ENCODE results near the gene SELENOS. TPM values are rescaled to one million over a fixed set of nuclear protein-coding genes. Genes with fewer than 3 reads are reported as not detected.

SELENOS gene
- total RNA-seq, 3 donors from 2014 or later: 78.7 to 118 (median 115) TPM

- ATAC-seq: no peak
These were observed 31.5 kb upstream of the SELENOS start for GRCh38 chr15:101308604-101309435.

GRCh38 chr15:101307897-101308603 lies 30.8 kb upstream of the SELENOS start:
- H3K9me3 ChIP-seq: no peaks in the 10 kb centered on the region
- DNase-seq (no peak), ATAC-seq (no peak)
- H3K4me3 ChIP-seq: no peak overlapping the region
- TF ChIP-seq CTCF (IDR thresholded peaks at IDR 0.05): no peak
- no peaks in the 10 kb centered on the region for H3K4me1 ChIP-seq (ENCODE audit: low read depth)
- intact Hi-C loops (cut with DNase I, micrococcal nuclease): no loop called here
- H3K36me3 ChIP-seq (ENCODE audit: low read depth): no peaks in the 10 kb centered on the region

More at GRCh38 chr15:101308604-101309435, 31.5 kb upstream of the SELENOS start:
- Histone ChIP-seq H3K4me3 (no peak overlapping the region), H3K9me3 (no peaks in the 10 kb centered on the region), H3K36me3 (ENCODE audit: low read depth) (no peaks in the 10 kb centered on the region), H3K4me1 (ENCODE audit: low read depth) (no peaks in the 10 kb centered on the region)
- no peak for TF ChIP-seq CTCF (IDR thresholded peaks at IDR 0.05)
- intact Hi-C loops (cut with DNase I, micrococcal nuclease): no loop called here
- no peak for DNase-seq

- H3K4me3 ChIP-seq: no peak overlapping the region
- DNase-seq: no peak
- no peaks in the 10 kb centered on the region for H3K4me1 ChIP-seq (ENCODE audit: low read depth)
- intact Hi-C loops (cut with DNase I, micrococcal nuclease): no loop called here
- no peak for ATAC-seq
- no peak for TF ChIP-seq CTCF (IDR thresholded peaks at IDR 0.05)
- H3K36me3 ChIP-seq (ENCODE audit: low read depth): no peaks in the 10 kb centered on the region
- no peaks in the 10 kb centered on the region for H3K9me3 ChIP-seq
These were observed 30.0 kb upstream of the SELENOS start for GRCh38 chr15:101307048-101307896.

GRCh38 chr15:101306341-101307047 lies 29.2 kb upstream of the SELENOS start:
- H3K4me1 ChIP-seq (ENCODE audit: low read depth): no peaks in the 10 kb centered on the region
- no peaks in the 10 kb centered on the region for H3K36me3 ChIP-seq (ENCODE audit: low read depth)
- TF ChIP-seq CTCF (IDR thresholded peaks at IDR 0.05): no peak
- H3K9me3 ChIP-seq: no peaks in the 10 kb centered on the region
- intact Hi-C loops (cut with DNase I, micrococcal nuclease): no loop called here
- ATAC-seq: no peak
- H3K4me3 ChIP-seq: no peak overlapping the region
- DNase-seq: no peak

GRCh38 chr15:101305820-101306255 lies 28.6 kb upstream of the SELENOS start:
- no peak for DNase-seq
- Histone ChIP-seq H3K36me3 (ENCODE audit: low read depth) (no peaks in the 10 kb centered on the region), H3K4me3 (no peak overlapping the region), H3K9me3 (no peaks in the 10 kb centered on the region), H3K4me1 (ENCODE audit: low read depth) (no peaks in the 10 kb centered on the region)
- no peak for ATAC-seq
- TF ChIP-seq CTCF (IDR thresholded peaks at IDR 0.05): no peak
- intact Hi-C loops (cut with DNase I, micrococcal nuclease): no loop called here

All from mucosa of descending colon (tissue), 3 donors.